Limb (tissue), 2 donors: ENCODE results near the gene ZNF584.

Source experiments
- DNase-seq, 2 donors: peaks; one replicate each; pipeline ENCODE4 v3.0.0-alpha.2; 2016; ENCODE audit errors: extremely low spot score in 2 of 2

The ZNF584 gene

GRCh38 chr19:58466089-58466759 lies 57.8 kb downstream of the ZNF584 start:
- DNase-seq, result no peak

- DNase-seq, result peak; percentile 98
Measured at GRCh38 chr19:58466760-58467589, 58.5 kb downstream of the ZNF584 start, which contains the start of gene ZNF324. Gene ZNF324, plus strand, starts transcription at chr19:58467080. Its CDS starts 2,106 bp downstream, at chr19:58469186.
